ENCODE results near the gene ECSIT. TPM values are rescaled to one million over a fixed set of nuclear protein-coding genes. Genes with fewer than 3 reads are reported as not detected.
A peak's percentile ranks its signal among the peaks of the same experiment; 100 is the strongest.

Gene ECSIT
- total and polyA plus RNA-seq, 10 donors, result 30.2 to 55.1 (median 36.3) TPM

DNA sequence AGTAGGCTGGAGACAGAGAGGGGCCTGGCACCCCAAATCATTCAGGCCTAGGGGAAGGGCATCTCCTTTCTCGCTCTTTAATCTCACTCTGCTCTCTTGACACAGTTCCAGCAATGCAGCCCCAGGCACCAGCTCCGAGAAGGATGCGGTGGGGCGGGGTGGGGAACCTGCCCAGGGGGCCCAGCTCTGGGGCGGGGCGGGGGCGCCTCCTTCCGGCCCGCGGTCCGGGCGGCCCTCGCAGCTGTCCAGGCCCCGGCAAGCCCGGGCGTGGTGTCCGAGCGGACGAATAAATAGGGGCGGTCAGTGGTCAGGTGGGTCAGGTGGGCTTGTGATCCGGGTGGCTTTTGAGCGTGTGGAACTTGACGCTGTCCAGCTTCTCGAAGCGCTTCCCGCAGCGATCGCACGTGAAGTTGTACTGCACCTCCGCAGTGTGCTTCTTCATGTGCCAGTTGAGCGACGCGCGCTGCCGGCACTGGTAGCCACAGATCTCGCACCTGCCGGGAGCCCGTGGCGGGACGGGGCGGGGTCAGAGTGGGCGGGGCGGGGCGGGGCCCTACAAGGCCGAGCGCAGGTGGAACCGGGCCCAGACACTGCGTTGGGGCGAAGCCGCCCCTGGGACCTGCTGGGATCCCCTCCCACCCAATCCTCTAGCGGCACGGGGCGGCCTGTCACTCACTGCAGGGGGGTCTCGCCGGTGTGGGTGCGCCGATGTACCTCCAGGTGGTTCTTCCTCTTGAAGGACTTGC lies 45.4 kb downstream of the ECSIT start:
- Histone ChIP-seq H3K4me3 (no peak overlapping the region), H3K9me3 (no peaks in the 10 kb centered on the region), H3K4me1 (peaks cover 14 to 51% (median 43%) of the 10 kb centered on the region in 6 donors), H3K27ac (no peak overlapping the region), H3K36me3 (peaks cover 0 to 56% (median 21%) of the 10 kb centered on the region in 6 donors), H3K27me3 (replicated peaks in 1 of 7) (peaks cover 11 to 55% (median 45%) of the 10 kb centered on the region in 7 donors)
- intact Hi-C loops (cut with DNase I; ENCODE audit: low total_unique reads), result no loop called here
- 85 to 97% (median 86%) methylated on average over 8 to 57 of the region's 57 CpGs for WGBS, 5 donors
- DNase-seq, result no peak
- TF ChIP-seq POLR2A (IDR thresholded peaks at IDR 0.05) (no peak), POLR2AphosphoS5 (IDR thresholded peaks at IDR 0.05) (peak in 1 of 3 donors; percentile 13)
- TF ChIP-seq, protein P1, sequence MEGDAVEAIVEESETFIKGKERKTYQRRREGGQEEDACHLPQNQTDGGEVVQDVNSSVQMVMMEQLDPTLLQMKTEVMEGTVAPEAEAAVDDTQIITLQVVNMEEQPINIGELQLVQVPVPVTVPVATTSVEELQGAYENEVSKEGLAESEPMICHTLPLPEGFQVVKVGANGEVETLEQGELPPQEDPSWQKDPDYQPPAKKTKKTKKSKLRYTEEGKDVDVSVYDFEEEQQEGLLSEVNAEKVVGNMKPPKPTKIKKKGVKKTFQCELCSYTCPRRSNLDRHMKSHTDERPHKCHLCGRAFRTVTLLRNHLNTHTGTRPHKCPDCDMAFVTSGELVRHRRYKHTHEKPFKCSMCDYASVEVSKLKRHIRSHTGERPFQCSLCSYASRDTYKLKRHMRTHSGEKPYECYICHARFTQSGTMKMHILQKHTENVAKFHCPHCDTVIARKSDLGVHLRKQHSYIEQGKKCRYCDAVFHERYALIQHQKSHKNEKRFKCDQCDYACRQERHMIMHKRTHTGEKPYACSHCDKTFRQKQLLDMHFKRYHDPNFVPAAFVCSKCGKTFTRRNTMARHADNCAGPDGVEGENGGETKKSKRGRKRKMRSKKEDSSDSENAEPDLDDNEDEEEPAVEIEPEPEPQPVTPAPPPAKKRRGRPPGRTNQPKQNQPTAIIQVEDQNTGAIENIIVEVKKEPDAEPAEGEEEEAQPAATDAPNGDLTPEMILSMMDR (IDR thresholded peaks at IDR 0.05 in 8 of 11, conservative IDR thresholded peaks at IDR 0.05 in 3 of 11), result no peak

DNA sequence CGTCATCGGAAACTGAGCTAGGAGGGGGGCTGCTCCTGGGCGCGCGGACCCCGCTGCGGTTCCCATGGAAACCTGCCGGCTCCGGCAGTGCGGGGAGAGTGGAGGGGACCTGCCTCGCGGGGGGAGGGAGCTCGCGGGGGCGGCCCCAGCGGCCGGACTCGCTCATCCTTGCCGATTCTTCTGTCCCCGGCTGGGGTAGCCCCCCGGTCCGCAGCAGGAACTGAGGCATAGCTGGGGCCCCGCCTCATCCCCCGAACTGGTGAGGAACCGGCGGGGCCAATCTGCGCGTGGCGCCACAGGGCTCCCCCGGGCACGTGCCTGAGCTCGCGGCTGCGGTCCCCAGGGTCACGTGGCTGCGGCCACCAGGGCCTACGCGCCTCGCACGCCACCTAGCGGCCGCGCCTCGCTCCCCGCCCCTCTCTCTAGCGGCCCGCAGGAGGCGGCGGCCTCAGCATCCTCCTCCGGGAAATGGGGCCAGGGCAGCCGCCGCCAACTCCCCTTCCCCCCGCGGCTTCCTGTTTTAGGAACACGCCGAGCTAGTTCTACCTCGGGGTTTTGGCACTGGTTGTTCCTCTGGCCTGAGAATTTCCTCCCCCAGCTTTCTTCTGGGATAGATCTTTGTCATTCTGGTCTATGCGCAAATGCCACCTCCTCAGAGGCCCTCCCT lies 46.4 kb downstream of the ECSIT start:
- Histone ChIP-seq H3K9me3 (no peaks in the 10 kb centered on the region), H3K27me3 (replicated peaks in 1 of 7) (peaks cover 11 to 65% (median 45%) of the 10 kb centered on the region in 7 donors), H3K4me3 (peak overlapping the region in 7 of 8 donors; percentile 16 to 68 (median 38)), H3K36me3 (peaks cover 0 to 46% (median 18%) of the 10 kb centered on the region in 6 donors), H3K4me1 (peaks cover 14 to 51% (median 44%) of the 10 kb centered on the region in 6 donors), H3K27ac (peak overlapping the region in 3 of 8 donors; percentile 1 to 27 (median 22))
- WGBS, 5 donors, result 1 to 4% (median 1%) methylated on average over 7 to 58 of the region's 58 CpGs
- DNase-seq, result peak; percentile 97
- intact Hi-C loops (cut with DNase I; ENCODE audit: low total_unique reads), result no loop called here
- TF ChIP-seq POLR2AphosphoS5 (IDR thresholded peaks at IDR 0.05), result peak; percentile 72 to 86 (median 79)
- TF ChIP-seq POLR2A (IDR thresholded peaks at IDR 0.05), result no peak
- TF ChIP-seq, protein P1 (IDR thresholded peaks at IDR 0.05 in 8 of 11, conservative IDR thresholded peaks at IDR 0.05 in 3 of 11), result peak; percentile 92 to 99 (median 98)

DNA sequence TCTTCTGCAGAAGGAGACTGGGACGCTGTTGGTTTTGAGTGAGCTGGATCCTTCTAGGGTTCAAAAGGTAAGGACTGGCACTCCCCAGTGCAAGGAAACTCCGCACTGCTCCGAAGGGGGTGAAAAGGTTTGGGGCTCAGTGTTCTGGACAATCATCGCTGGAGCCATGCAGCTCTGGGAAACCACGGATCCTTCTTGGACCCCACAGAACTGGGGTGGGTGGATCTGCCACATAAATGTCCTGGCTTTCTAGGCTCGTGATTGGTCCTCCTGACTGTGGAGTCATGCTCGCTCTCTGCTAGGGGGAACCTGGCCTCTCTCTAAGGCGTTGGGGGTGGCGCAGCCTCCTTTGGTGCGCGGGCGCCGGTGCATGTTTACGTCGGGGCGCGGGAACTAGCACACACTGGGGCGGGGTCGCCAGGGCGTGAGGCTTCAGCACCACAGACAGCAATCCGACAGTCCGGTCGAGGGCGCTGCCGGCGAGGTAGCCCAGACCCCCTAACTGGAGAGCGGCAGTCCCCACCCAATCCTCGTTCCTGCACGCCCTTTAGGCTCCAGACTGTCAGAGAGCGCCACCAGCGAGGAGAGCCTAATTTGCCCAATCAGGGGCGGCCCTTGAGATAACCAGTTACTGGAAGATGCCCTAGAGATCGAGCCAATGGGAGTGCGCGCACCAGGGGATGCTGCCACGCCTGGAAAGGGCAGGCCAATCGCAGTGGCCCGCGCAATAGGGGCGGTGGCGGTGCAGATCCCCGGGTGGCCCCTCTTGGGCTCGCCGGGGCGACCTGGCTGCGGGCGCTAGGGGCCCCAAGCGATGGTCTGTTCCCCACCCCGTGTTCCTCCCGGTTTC lies 47.2 kb downstream of the ECSIT start:
- Histone ChIP-seq H3K27me3 (replicated peaks in 1 of 7) (peaks cover 11 to 65% (median 45%) of the 10 kb centered on the region in 7 donors), H3K27ac (peak overlapping the region in 2 of 8 donors; percentile 1 to 22), H3K9me3 (no peaks in the 10 kb centered on the region), H3K4me1 (peaks cover 14 to 51% (median 44%) of the 10 kb centered on the region in 6 donors), H3K4me3 (peak overlapping the region in 7 of 8 donors; percentile 16 to 68 (median 38)), H3K36me3 (peaks cover 0 to 38% (median 10%) of the 10 kb centered on the region in 6 donors)
- 4 to 11% (median 5%) methylated on average over 26 to 50 of the region's 50 CpGs for WGBS, 5 donors
- intact Hi-C loops (cut with DNase I; ENCODE audit: low total_unique reads), result no loop called here
- DNase-seq, result peak; percentile 84
- peak in 1 of 3 donors; percentile 6 for TF ChIP-seq POLR2AphosphoS5 (IDR thresholded peaks at IDR 0.05)
- no peak for TF ChIP-seq POLR2A (IDR thresholded peaks at IDR 0.05)
